Measurements from ENCODE around the gene AATK. TPM values are rescaled to one million over a fixed set of nuclear protein-coding genes. Genes with fewer than 3 reads are reported as not detected.

Gene AATK
- total RNA-seq, 1 donor from 2014 or later = 0.39 TPM

- intact Hi-C loops (cut with micrococcal nuclease) = no loop called here
Observed at GRCh38 chr17:81143717-81144422, 22.2 kb downstream of the AATK start.

- intact Hi-C loops (cut with micrococcal nuclease) = no loop called here
Observed at GRCh38 chr17:81143200-81143527, 22.9 kb downstream of the AATK start.

DNA sequence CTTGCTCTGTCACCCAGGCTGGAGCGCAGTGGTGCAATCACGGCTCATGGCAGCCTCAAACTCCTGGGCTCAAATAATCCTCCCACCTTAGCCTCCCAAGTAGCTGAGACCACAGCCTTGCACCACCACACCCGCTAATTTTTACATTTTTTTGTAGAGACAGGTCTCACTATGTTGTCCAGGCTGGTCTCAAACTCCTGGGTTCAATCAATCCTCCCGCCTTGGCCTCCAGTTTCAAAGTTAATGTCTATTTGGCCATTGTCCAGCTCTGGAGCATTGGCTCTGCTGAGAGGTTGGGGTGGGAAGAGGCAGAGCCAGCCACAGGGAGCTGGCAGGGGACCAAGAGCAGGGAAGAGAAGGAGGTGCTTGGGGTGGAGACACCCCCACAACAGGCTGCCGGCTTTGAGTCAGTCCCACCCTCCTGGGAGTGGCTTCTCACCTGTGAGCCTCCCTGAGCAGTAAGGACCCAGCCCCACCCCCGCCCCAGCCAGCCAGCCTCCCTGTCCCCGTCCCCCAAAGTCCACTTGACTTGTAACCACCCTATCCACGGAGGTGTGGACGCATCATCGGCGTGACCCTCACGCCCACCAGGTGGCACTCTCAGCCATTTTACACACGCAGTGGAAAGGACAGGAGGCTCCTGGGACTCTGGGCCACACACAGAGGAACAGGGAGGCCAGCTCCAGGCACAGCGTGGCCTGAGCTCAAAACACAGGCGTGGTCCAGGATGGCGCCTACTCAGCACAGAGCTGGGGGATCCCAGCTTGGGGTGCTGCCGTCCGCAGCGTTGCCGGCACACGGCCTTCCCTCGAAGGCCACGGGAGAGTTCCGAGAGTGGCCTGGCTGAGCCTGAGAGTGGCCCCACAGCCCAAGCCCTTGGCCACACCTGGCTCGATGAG lies 23.5 kb downstream of the AATK start:
- intact Hi-C loops (cut with micrococcal nuclease) = loop anchor here (1.0 kb wide), 2 partner anchors 99 to 342 kb away; no protein-coding TSS in a partner anchor

DNA sequence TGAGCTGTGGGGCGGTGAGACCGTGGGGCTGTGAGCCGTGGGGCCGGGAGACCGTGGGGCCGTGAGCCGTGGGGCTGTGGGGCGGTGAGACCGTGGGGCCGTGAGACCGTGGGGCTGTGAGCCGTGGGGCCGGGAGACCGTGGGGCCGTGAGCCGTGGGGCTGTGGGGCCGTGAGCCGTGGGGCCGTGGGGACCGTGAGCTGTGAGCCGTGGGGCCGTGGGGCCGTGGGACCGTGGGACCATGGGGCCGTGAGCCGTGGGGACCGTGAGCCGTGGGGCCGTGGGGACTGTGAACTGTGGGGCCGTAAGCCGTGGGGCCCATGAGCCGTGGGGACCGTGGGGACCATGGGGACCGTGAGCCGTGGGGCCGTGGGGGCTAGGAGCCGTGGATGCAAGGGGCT lies 25.3 kb downstream of the AATK start:
- intact Hi-C loops (cut with micrococcal nuclease) = no loop called here

DNA sequence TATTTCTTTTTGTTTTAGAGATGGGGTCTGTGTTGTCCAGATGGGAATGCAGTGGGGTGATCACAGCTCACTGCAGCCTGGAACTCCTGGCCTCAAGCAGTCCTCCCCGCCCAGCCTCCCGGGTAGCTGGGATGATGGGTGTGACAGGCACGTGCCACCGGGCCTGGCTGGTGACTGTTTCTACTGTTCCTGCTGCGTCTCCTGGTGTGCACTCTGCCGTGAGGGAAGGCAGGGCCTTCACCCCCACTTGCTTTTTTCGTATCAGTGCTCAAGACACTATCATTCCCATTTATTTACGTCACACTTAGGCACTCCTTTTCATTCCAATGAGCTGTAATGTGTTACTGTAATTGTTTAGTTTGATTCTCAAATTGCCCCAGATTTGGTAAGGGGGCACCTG lies 26.0 kb downstream of the AATK start:
- intact Hi-C loops (cut with micrococcal nuclease) = no loop called here

GRCh38 chr17:81139428-81139827 lies 26.6 kb downstream of the AATK start:
- intact Hi-C loops (cut with micrococcal nuclease) = no loop called here

DNA sequence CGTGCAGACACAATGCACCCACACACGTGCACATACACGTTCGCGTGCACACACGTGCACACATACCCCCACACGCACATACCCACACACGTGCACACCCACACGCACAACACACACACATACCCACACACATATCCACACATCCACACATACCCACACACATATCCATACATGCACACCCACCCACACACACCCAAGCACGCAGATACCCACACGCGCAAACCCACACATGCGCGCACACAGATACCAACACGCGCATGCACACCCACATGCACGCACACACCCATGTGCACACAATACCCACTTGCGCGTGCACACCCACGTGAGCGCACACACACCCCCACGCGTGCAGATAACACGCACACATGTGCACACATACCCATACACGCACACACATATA lies 27.5 kb downstream of the AATK start:
- intact Hi-C loops (cut with micrococcal nuclease) = no loop called here

DNA sequence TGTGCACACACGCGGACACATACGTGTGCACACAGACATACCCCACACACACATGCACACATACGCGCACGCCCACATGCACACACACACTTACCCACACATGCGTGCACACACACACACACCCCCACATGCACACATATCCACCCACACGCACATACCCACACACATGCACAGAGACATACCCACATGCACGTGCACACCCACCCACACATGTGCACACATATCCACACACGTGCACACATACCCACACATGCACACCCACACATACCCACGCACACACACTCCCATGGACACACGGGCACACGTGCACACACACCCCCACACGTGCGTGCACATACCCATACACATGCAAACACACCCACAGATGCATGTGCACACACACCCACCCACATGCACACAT lies 27.9 kb downstream of the AATK start:
- intact Hi-C loops (cut with micrococcal nuclease) = no loop called here

GRCh38 chr17:81137248-81137647 lies 28.8 kb downstream of the AATK start:
- intact Hi-C loops (cut with micrococcal nuclease) = no loop called here

- intact Hi-C loops (cut with micrococcal nuclease) = no loop called here
Observed at GRCh38 chr17:81136366-81136765, 29.7 kb downstream of the AATK start.

GRCh38 chr17:81135505-81136278 lies 30.3 kb downstream of the AATK start:
- intact Hi-C loops (cut with micrococcal nuclease) = no loop called here

GRCh38 chr17:81134064-81134781 lies 31.8 kb downstream of the AATK start:
- intact Hi-C loops (cut with micrococcal nuclease) = no loop called here

GRCh38 chr17:81132770-81133723 lies 33.0 kb downstream of the AATK start:
- intact Hi-C loops (cut with micrococcal nuclease) = no loop called here

DNA sequence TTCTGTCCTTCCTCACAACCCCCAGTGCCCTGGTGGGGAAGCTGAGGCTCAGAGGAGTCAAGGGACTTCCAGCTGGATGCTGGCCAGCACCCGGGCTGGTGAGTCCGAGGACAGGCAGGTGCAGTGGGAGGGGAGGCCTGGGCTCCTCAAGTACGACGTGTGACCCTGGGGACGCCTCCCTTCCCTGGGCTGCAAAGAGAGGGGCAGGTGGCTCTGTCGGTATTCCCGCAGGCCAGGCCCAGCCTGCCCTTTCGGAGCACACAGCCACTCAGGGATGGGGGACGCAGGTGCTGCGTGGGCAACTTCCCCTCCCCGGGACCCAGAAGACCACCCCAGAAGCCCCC lies 33.9 kb downstream of the AATK start:
- intact Hi-C loops (cut with micrococcal nuclease) = no loop called here

DNA sequence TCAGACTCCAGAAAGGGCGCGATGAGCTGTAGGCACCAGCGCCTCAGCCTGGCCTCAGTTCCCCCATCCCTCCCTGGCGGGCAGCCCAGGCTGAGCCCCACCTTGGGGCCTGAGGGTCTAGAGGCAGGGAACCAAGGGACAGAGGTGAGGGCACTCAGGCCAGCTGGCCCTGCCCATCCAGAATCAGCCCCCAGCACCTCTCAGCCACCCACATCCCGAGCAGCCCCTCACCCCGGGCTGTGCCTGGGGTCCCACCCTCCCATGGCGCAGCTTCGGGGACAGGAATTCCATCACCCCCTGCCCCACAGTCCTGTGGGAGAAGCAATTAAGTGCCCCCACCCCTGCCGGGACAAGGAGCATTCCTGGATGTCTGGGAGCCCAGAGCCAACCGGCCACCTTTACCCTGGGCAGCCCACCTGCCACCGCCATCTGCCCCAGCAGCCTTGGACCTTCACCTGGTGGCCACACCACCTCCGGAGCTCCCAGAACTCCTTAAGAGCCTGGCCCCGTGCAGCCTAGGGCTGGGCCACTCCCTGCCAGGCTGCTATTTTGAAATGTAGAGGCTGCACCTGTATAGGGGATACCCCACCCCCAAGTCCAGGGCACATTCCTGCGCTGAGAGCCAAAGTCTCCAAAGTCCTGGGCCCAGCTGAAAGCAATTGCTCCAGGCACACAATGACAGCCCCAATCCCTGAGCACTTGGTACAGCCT lies 34.4 kb downstream of the AATK start:
- intact Hi-C loops (cut with micrococcal nuclease) = no loop called here

DNA sequence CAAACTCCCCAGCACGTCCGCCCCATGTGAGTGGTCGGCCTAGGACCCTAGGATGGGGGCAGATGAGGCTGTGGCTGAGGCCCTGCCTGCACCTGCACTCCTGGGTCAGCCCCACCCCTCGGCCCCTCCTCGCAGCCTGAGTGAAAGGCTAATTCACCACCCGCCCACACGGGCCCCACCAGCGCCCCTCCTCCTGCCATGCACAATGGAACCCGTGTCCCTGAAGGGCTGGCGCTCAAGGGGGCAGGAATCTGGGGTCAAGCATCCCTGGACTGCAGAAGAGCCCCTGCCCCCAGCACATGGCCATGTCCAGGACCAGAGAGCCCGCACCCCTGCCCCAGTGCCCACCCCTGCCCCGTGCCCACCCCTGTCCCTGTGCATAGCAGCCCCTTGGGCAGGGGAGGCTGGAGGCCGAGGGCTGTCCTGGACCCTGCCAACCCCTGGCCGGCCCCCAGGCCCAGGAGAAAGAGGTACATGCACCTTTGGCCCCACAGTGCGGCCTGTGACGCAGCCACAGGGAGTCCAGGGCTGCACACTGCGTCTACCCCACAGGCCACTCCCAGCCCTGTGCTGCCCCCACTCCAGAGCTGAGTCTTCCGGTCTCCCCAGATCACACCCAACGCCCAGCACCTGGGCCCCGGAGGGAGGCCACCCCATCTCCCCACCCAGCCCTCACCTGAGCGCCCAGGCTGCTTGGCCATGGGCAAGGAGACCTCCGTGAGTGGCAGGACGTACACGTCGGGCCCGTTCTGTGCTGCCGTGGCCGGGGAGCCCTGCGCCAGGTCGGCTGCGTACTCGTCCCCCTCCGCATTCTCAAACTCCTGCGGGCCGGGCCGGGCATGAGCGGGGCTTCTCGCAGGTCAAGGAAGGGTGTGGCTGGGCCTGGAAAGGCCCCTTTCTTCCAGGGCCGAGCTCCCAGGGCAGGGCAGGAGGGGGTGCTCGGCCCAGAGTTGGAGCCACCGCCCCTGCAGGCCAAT lies 35.3 kb downstream of the AATK start:
- intact Hi-C loops (cut with micrococcal nuclease) = no loop called here

- intact Hi-C loops (cut with micrococcal nuclease) = no loop called here
Observed at GRCh38 chr17:81129711-81130367, 36.2 kb downstream of the AATK start.

DNA sequence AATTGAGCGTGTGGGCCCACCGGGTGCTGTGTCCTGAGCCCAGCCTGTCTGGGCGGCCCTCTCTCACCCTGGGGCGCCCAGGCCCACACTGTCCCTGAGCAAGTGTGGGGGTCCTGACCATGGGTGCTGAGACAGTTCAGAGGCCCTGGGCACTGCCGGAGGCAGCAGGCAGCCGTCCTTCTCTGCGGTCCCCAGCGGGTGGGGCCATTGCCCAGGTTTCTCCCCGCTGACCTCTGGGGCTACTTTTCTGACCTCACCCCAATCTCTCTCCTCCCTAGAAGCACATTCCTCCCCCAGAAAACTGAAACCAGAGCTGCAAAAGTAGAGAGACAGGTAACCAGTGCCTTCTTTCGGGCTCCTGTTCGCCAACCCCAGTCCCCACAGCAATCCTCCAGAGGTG lies 36.7 kb downstream of the AATK start:
- intact Hi-C loops (cut with micrococcal nuclease) = no loop called here

All from T-helper 1 cell treated with Interleukin-12 subunit alpha and Interleukin-12 subunit beta and Interleukin-4 antibody, amounts not matched to agents 30 ng/mL and 1 ng/mL, for 36 hours (primary cell).